C4-2B (cell line): ENCODE results near the gene OPN4.

Experiments
- ZFX ChIP-seq: fragments of 450-650 bp; IDR thresholded peaks from 2 replicates; pipeline ENCODE4 v1.6.1; 2017
- TF ChIP-seq, protein P1 (sequence below): fragments of 450-650 bp; conservative IDR thresholded peaks from 2 replicates; pipeline ENCODE4 v1.5.1; 2017; ENCODE audit warnings: mild to moderate bottlenecking

DNA sequence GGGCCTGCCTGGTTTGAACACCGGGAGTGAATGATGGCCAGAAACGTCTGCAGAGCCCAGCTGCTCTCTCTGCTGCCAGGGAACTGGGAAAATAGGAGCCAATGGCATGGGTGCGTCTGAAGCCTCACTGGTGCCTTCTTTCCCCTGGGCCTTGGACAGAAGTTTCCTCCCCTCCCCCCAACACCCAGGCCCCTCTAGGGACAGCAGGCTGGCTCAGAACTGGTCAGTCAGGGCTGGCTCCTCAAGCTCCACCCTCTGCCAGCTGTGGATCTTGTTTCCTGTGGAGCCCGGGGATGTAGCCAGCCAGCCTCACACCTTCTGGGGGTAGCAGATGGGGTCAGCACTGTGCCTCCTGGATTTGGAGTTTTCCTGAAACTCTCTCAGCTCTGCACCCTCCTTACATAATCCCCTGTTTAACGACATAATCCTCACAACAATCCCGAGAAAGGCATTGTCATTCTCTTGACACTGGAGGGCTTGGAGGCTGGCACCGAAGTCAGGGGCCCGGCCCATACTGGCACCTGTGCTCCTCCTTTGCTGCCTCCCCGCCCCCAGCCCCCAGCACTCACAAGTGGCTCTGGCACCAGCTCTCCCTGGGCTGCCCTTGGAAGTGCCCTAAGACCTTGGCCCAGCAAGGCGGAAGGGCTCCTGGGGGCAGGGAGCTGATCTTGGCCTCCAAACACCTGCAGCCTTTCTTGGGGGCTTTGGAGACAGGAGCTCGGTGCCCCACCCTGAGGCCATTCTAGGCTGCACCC is 19.7 kb downstream of the OPN4 start:
- TF ChIP-seq, protein P1, sequence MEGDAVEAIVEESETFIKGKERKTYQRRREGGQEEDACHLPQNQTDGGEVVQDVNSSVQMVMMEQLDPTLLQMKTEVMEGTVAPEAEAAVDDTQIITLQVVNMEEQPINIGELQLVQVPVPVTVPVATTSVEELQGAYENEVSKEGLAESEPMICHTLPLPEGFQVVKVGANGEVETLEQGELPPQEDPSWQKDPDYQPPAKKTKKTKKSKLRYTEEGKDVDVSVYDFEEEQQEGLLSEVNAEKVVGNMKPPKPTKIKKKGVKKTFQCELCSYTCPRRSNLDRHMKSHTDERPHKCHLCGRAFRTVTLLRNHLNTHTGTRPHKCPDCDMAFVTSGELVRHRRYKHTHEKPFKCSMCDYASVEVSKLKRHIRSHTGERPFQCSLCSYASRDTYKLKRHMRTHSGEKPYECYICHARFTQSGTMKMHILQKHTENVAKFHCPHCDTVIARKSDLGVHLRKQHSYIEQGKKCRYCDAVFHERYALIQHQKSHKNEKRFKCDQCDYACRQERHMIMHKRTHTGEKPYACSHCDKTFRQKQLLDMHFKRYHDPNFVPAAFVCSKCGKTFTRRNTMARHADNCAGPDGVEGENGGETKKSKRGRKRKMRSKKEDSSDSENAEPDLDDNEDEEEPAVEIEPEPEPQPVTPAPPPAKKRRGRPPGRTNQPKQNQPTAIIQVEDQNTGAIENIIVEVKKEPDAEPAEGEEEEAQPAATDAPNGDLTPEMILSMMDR: no peak
- no peak for TF ChIP-seq ZFX
